HepG2 (cell line): ENCODE data around the gene POU2F2. TPM values are rescaled to one million over a fixed set of nuclear protein-coding genes. Genes with fewer than 3 reads are reported as not detected.

Experiments
- ATAC-seq: fragments of 200-7000 bp; cut with Tn5 transposase; 3 replicates; pipeline ENCODE4 v1.9.1; 2020; ENCODE audit warnings: mild to moderate bottlenecking, moderate library complexity
- BruUV-seq: library from RNA; stranded (reverse); fragments of 400-500 nt; replicated peaks from 2 replicates; lab custom pipeline; 2021; lab: Mats Ljungman, UMichigan
- CTCF ChIA-PET: fragments of 300-600 bp; formaldehyde crosslinking; extraction: SDS; loops from one replicate; lab custom pipeline; 2021; ENCODE audit warnings: low total read pairs, inconsistent platforms, low intra/inter-chr PET ratio; lab: Yijun Ruan, JAX
- POLR2A ChIA-PET: fragments of 350-600 bp; sonication (Branson Sonifier 250); formaldehyde crosslinking; loops from one replicate; lab custom pipeline; 2020; ENCODE audit warnings: antibody characterized with exemption, inconsistent platforms; lab: Yijun Ruan, JAX
- DNase-seq: peaks from one replicate; pipeline ENCODE4 v3.0.0-alpha.2; 2015; ENCODE audit warnings: low spot score
- FAIRE-seq: peaks from 3 replicates; lab custom pipeline; 2011; peaks lifted over from hg19 to GRCh38; lab: Jason Lieb, UNC
- H2AFZ ChIP-seq: one replicate; pipeline ENCODE4 v1.6.1; 2011; ENCODE audit warnings: low read length, inconsistent platforms
- H3K27ac ChIP-seq: fragments of 300-600 bp; 3 replicates; pipeline ENCODE4 v1.8.0; 2011; ENCODE audit warnings: mixed run types, mild to moderate bottlenecking, mixed read lengths, low read length, inconsistent platforms; ENCODE audit not compliant: insufficient read depth; ENCODE audit errors: extremely low read length
- H3K27me3 ChIP-seq, 2 experiments: fragments of 200-600 bp in 1 of 2; 2 replicates in 1 of 2; 3 replicates in 1 of 2; pipeline versions ENCODE4 v1.6.0 to v1.8.0; 2011; ENCODE audit warnings: low read length in 2 of 2, mild to moderate bottlenecking in 2 of 2, moderate library complexity in 2 of 2, inconsistent platforms in 1 of 2; ENCODE audit not compliant: insufficient read depth in 2 of 2, control insufficient read depth in 1 of 2
- H3K36me3 ChIP-seq, 2 experiments: fragments of 200-600 bp in 1 of 2; replicated peaks in 1 of 2; 2 replicates in 1 of 2; 3 replicates in 1 of 2; pipeline versions ENCODE4 v1.5.1 to v1.8.0; 2011; ENCODE audit warnings: low read length in 2 of 2, inconsistent platforms in 1 of 2; ENCODE audit not compliant: insufficient read depth in 2 of 2, control insufficient read depth in 1 of 2
- H3K4me1 ChIP-seq: 2 replicates; pipeline ENCODE4 v1.5.1; 2012; ENCODE audit warnings: low read length, inconsistent platforms; ENCODE audit not compliant: insufficient read depth
- H3K4me2 ChIP-seq: 2 replicates; pipeline ENCODE4 v1.6.0; 2011; ENCODE audit warnings: low read depth, low read length, inconsistent platforms
- H3K4me3 ChIP-seq, 3 experiments: fragments of 200-600 bp in 1 of 3; sonication (generic), shearing (Covaris generic) in 1 of 3; replicated peaks in 1 of 3; 2 replicates each; pipeline ENCODE4 v1.5.1; 2011 to 2016; ENCODE audit warnings: low read length in 3 of 3, inconsistent platforms in 2 of 3, low read depth in 2 of 3, mild to moderate bottlenecking in 2 of 3, control low read depth in 1 of 3, mixed read lengths in 1 of 3; ENCODE audit not compliant: insufficient read depth in 1 of 3
- H3K79me2 ChIP-seq: one replicate; pipeline ENCODE4 v1.6.1; 2011; ENCODE audit warnings: low read length, inconsistent platforms; ENCODE audit not compliant: insufficient read depth
- H3K9ac ChIP-seq: 2 replicates; pipeline ENCODE4 v1.6.0; 2011; ENCODE audit warnings: mild to moderate bottlenecking, low read depth, low read length, inconsistent platforms; ENCODE audit not compliant: insufficient read depth
- H3K9me3 ChIP-seq: 2 replicates; pipeline ENCODE4 v1.5.1; 2012; ENCODE audit warnings: mild to moderate bottlenecking, low read length
- H4K20me1 ChIP-seq: 2 replicates; pipeline ENCODE4 v1.6.0; 2011; ENCODE audit warnings: inconsistent platforms, mild to moderate bottlenecking, low read length, moderate library complexity; ENCODE audit not compliant: insufficient read depth
- CCAR2 ChIP-seq: fragments of 200-400 bp; formaldehyde crosslinking; optimal IDR thresholded peaks from 2 replicates; pipeline ENCODE3; 2018; ENCODE audit warnings: low read depth, mild to moderate bottlenecking, low read length, moderate library complexity
- CHCHD3 ChIP-seq: sonication (generic); formaldehyde crosslinking; IDR thresholded peaks from 2 replicates; pipeline ENCODE4 v1.8.0; 2022; ENCODE audit warnings: mild to moderate bottlenecking, missing genetic modification reagents, moderate library complexity
- HNRNPUL1 ChIP-seq: fragments of 200-400 bp; formaldehyde crosslinking; IDR thresholded peaks from 2 replicates; pipeline ENCODE4 v1.6.1; 2017; ENCODE audit warnings: low read depth, mild to moderate bottlenecking, low read length, moderate library complexity
- MAFF ChIP-seq: IDR thresholded peaks from 2 replicates; pipeline ENCODE4 v1.6.1; 2011; ENCODE audit warnings: low read depth, low read length, improper control_type of control experiment
- NCOA1 ChIP-seq: sonication (generic); formaldehyde crosslinking; IDR thresholded peaks from 2 replicates; pipeline ENCODE4 v1.9.0; 2021; ENCODE audit warnings: missing genetic modification reagents
- NFRKB ChIP-seq: fragments of 450-650 bp; IDR thresholded peaks from 2 replicates; pipeline ENCODE4 v1.6.1; 2017
- NPAS2 ChIP-seq: sonication (generic); formaldehyde crosslinking; IDR thresholded peaks from 2 replicates; pipeline ENCODE4 v1.8.0; 2022; ENCODE audit warnings: mild to moderate bottlenecking, missing genetic modification reagents, borderline replicate concordance
- SOX13 ChIP-seq, 3 experiments: fragments of 450-650 bp in 1 of 3; sonication (generic) in 1 of 3; formaldehyde crosslinking in 1 of 3; IDR thresholded peaks in 2 of 3; conservative IDR thresholded peaks in 1 of 3; 2 replicates each; pipeline versions ENCODE4 v1.5.0 to v1.6.1; 2016 to 2020; ENCODE audit warnings: antibody characterized with exemption in 1 of 3, mild to moderate bottlenecking in 1 of 3, missing compliant biosample characterization in 1 of 3, missing genetic modification reagents in 1 of 3, moderate library complexity in 1 of 3
- ZMAT3 ChIP-seq: sonication (generic); formaldehyde crosslinking; conservative IDR thresholded peaks from 2 replicates; pipeline ENCODE4 v1.7.0; 2021; ENCODE audit warnings: missing genetic modification reagents
- ZNF326 ChIP-seq: sonication (generic); formaldehyde crosslinking; IDR thresholded peaks from 2 replicates; pipeline ENCODE4 v1.4.0; 2020; ENCODE audit warnings: missing genetic modification reagents, borderline replicate concordance
- WGBS: methylation state at CpG from one replicate; pipeline ENCODE4 v1.1.6; 2017; ENCODE audit warnings: low lambda C conversion rate; 5-methylcytosine and 5-hydroxymethylcytosine counted together
- in situ Hi-C: cut with HindIII; loops from 2 replicates; pipeline ENCODE4 v1.10.0; 2017; ENCODE audit warnings: low pct_unique_long_range_greater_than_20kb; ENCODE audit not compliant: extremely low pct_ligation_motif_present
- intact Hi-C: fragments of 100-400 bp; cut with micrococcal nuclease; formaldehyde crosslinking; loops from one replicate; pipeline ENCODE4 v1.10.0; 2022; ENCODE audit not compliant: unreplicated experiment
- polyA plus RNA-seq, 8 experiments: library from polyadenylated mRNA; depleted of rRNA in 3 of 8; stranded (reverse) in 7 of 8; unstranded in 1 of 8; fragments of >200 nt; fragmentation: Illumina TruSeq in 4 of 8; extraction: Trizol in 4 of 8; gene quantifications; 2 replicates each; pipeline versions ENCODE4 v1.2.1 to v1.2.3, GENCODE V29; 2011 to 2016; ENCODE audit warnings: low read depth in 4 of 8, missing spikeins in 1 of 8, mixed read lengths in 1 of 8; ENCODE audit not compliant: insufficient read depth in 1 of 8
- total RNA-seq, 5 experiments: library from RNA; depleted of rRNA; stranded (reverse); fragments of >200 nt; fragmentation: Illumina TruSeq; extraction: Trizol; gene quantifications; 2 replicates each; pipeline ENCODE4 v1.2.3, GENCODE V29; 2016; ENCODE audit warnings: low read depth in 1 of 5
- TF ChIP-seq, protein P1 (sequence below): sonication (generic); formaldehyde crosslinking; IDR thresholded peaks from 2 replicates; pipeline ENCODE4 v1.5.0; 2020; ENCODE audit warnings: missing genetic modification reagents
- TF ChIP-seq, protein P2 (sequence below): sonication (generic); formaldehyde crosslinking; IDR thresholded peaks from 2 replicates; pipeline ENCODE4 v1.5.0; 2020; ENCODE audit warnings: mild to moderate bottlenecking, missing genetic modification reagents
- TF ChIP-seq, protein P3 (sequence below): sonication (generic); formaldehyde crosslinking; IDR thresholded peaks from 2 replicates; pipeline ENCODE4 v1.9.0; 2021; ENCODE audit warnings: missing genetic modification reagents, borderline replicate concordance

POU2F2 gene
- total and polyA plus RNA-seq, 2 of the 13 experiments (the other 11 are each of a cell fraction or from before 2014, with no cell fraction given) = 0.09 to 0.17 TPM

DNA sequence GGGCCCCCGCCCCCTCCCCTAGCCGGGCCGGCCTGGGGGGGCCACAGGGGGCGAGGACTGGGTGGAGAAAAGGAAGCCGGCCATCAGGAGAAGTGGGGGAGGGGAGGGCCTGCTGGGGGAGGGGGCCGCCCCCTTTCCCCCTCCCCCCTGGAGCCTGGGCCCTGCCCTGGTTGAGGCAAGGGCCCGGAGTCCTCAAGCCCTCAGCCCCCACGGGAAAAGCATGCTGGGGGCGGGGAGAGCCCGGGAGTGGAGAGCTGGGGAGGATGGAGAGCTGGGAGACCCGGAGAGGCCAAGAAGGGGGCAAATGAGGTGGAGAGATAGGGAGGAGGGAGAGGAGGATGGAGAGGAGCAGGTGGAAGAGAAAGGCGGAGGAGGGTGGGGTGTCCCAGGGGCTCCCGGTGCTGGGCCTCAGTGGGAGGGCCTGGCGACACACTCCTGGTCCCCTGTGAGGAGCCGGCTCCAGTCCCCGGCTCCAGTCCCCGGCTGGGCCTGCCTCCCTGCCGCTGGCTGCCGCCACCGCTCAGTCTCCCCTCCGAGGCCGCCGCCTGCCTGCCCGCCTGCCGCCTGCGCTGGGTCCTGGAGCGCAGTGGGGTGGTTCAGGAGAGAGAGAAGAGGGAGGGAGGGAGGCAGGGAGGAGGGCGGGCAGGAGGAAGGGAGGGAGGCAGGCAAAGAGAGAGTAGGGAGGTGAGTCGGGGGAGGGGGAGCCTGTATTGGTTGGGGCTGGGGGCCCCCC lies 62.5 kb downstream of the POU2F2 start, which contains the start of gene GRIK5 (continued):
- no peak for TF ChIP-seq CCAR2

DNA sequence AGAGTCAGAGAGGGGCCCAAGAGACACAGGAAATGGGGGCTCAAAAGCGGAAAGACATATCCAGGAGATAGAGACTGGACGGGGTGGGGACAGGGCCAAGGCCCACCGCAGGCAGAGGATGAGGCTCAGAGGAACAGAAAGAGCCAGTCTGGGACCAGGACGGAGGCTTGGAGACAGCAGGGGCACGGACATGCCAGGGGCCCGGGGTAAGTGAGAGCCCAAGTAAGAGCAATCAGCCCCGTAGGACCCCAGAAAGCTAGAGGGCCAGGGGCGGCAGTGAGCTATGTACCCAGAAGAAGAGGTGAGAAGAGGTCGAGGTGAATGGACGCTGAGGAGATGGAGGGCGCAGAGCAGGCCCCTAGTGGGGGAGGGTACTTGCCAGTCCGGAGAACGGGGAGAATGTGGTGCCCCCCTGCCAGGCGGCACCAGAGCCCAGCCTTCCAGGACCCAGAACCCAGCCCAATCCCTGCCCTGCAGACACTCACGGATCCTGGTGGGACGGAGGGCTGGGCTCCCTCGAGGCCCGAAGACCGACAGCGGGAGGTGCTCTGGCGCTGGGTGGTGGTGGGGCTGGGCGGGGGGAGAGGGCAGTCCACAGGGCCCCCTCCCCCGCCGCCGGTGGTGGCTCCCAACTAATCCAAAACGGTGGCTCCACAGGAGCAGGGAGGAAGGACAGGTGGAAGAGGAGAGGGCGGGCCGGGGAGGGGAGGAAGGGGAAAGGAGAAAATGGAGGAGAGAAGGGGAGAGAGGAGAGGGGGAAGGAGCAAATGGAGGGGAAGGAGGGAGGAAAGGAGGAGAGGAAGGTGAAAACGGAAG lies 63.3 kb downstream of the POU2F2 start:
- no peaks in the 10 kb centered on the region for H3K36me3 ChIP-seq
- FAIRE-seq = no peak
- POLR2A ChIA-PET = no interaction called here
- BruUV-seq = no TSS peak
- no peaks in the 10 kb centered on the region for H3K79me2 ChIP-seq
- intact Hi-C loops (no loop called here), in situ Hi-C loops (no loop called here)
- no peaks in the 10 kb centered on the region for H3K9me3 ChIP-seq
- DNase-seq = no peak
- H3K4me2 ChIP-seq = no peak overlapping the region
- CTCF ChIA-PET = no interaction called here
- H3K9ac ChIP-seq = no peak overlapping the region
- no peak for ATAC-seq
- H3K4me3 ChIP-seq = no peak overlapping the region
- H3K27me3 ChIP-seq = peaks cover 16 to 49% of the 10 kb centered on the region in 2 experiments
- no peaks in the 10 kb centered on the region for H4K20me1 ChIP-seq
- H3K4me1 ChIP-seq = no peaks in the 10 kb centered on the region
- no peak overlapping the region for H3K27ac ChIP-seq
- WGBS = 29% methylated on average over 29 of the region's 29 CpGs
- no peak overlapping the region for H2AFZ ChIP-seq
- TF ChIP-seq NFRKB (no peak), ZNF326 (CRISPR knock-in tag) (no peak), ZMAT3 (no peak), NPAS2 (CRISPR knock-in tag) (no peak), HNRNPUL1 (no peak), CHCHD3 (CRISPR knock-in tag) (no peak), SOX13 (IDR thresholded peaks at IDR 0.05) (no peak), SOX13 (CRISPR knock-in tag; conservative IDR thresholded peaks at IDR 0.05 in 1 of 2, IDR thresholded peaks at IDR 0.05 in 1 of 2) (no peak), MAFF (no peak), NCOA1 (CRISPR knock-in tag) (no peak)
- TF ChIP-seq, protein P1, sequence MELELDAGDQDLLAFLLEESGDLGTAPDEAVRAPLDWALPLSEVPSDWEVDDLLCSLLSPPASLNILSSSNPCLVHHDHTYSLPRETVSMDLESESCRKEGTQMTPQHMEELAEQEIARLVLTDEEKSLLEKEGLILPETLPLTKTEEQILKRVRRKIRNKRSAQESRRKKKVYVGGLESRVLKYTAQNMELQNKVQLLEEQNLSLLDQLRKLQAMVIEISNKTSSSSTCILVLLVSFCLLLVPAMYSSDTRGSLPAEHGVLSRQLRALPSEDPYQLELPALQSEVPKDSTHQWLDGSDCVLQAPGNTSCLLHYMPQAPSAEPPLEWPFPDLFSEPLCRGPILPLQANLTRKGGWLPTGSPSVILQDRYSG (CRISPR knock-in tag) = no peak
- TF ChIP-seq, protein P2, sequence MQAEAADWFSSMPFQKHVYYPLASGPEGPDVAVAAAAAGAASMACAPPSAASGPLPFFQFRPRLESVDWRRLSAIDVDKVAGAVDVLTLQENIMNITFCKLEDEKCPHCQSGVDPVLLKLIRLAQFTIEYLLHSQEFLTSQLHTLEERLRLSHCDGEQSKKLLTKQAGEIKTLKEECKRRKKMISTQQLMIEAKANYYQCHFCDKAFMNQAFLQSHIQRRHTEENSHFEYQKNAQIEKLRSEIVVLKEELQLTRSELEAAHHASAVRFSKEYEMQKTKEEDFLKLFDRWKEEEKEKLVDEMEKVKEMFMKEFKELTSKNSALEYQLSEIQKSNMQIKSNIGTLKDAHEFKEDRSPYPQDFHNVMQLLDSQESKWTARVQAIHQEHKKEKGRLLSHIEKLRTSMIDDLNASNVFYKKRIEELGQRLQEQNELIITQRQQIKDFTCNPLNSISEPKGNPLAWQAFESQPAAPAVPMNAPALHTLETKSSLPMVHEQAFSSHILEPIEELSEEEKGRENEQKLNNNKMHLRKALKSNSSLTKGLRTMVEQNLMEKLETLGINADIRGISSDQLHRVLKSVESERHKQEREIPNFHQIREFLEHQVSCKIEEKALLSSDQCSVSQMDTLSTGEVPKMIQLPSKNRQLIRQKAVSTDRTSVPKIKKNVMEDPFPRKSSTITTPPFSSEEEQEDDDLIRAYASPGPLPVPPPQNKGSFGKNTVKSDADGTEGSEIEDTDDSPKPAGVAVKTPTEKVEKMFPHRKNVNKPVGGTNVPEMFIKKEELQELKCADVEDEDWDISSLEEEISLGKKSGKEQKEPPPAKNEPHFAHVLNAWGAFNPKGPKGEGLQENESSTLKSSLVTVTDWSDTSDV = no peak
- TF ChIP-seq, protein P3, sequence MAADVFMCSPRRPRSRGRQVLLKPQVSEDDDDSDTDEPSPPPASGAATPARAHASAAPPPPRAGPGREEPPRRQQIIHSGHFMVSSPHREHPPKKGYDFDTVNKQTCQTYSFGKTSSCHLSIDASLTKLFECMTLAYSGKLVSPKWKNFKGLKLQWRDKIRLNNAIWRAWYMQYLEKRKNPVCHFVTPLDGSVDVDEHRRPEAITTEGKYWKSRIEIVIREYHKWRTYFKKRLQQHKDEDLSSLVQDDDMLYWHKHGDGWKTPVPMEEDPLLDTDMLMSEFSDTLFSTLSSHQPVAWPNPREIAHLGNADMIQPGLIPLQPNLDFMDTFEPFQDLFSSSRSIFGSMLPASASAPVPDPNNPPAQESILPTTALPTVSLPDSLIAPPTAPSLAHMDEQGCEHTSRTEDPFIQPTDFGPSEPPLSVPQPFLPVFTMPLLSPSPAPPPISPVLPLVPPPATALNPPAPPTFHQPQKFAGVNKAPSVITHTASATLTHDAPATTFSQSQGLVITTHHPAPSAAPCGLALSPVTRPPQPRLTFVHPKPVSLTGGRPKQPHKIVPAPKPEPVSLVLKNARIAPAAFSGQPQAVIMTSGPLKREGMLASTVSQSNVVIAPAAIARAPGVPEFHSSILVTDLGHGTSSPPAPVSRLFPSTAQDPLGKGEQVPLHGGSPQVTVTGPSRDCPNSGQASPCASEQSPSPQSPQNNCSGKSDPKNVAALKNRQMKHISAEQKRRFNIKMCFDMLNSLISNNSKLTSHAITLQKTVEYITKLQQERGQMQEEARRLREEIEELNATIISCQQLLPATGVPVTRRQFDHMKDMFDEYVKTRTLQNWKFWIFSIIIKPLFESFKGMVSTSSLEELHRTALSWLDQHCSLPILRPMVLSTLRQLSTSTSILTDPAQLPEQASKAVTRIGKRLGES (CRISPR knock-in tag) = no peak
